Measurements from ENCODE around the gene DSCAM. TPM values are rescaled to one million over a fixed set of nuclear protein-coding genes. Genes with fewer than 3 reads are reported as not detected.

Gene DSCAM
- total and polyA plus RNA-seq, 2 experiments from 2014 or later = 0.07 TPM; not detected in 1

DNA sequence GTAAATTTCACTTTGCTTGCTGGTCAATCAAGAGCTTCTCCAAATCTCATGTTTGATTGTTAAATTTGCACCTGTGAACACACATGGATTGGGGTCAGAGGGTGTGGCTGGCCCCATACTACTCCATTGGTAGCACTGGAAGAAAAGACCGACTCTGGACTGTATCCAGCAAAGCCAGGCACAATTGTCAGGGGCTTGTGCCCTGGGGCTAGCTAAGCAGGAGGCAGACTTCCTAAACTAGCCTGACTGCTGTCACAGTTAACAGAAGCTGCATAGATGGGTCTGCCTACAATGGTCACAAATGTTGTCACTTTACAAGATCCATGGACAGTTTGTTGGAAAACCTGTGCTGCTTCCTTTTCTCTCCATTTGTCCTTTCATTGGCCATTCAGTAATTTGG lies 421.0 kb downstream of the DSCAM start (continued):
- TF ChIP-seq EZH2phosphoT487 (IDR thresholded peaks at IDR 0.05; ENCODE audit: unreplicated experiment) (no peak), STAT1 (IDR thresholded peaks at IDR 0.05; ENCODE audit: unreplicated experiment) (no peak), ZNF114 (CRISPR knock-in tag; IDR thresholded peaks at IDR 0.05) (no peak), ZNF331 (CRISPR knock-in tag; IDR thresholded peaks at IDR 0.05; ENCODE audit: low read depth) (no peak)
- TF ChIP-seq, protein P1, sequence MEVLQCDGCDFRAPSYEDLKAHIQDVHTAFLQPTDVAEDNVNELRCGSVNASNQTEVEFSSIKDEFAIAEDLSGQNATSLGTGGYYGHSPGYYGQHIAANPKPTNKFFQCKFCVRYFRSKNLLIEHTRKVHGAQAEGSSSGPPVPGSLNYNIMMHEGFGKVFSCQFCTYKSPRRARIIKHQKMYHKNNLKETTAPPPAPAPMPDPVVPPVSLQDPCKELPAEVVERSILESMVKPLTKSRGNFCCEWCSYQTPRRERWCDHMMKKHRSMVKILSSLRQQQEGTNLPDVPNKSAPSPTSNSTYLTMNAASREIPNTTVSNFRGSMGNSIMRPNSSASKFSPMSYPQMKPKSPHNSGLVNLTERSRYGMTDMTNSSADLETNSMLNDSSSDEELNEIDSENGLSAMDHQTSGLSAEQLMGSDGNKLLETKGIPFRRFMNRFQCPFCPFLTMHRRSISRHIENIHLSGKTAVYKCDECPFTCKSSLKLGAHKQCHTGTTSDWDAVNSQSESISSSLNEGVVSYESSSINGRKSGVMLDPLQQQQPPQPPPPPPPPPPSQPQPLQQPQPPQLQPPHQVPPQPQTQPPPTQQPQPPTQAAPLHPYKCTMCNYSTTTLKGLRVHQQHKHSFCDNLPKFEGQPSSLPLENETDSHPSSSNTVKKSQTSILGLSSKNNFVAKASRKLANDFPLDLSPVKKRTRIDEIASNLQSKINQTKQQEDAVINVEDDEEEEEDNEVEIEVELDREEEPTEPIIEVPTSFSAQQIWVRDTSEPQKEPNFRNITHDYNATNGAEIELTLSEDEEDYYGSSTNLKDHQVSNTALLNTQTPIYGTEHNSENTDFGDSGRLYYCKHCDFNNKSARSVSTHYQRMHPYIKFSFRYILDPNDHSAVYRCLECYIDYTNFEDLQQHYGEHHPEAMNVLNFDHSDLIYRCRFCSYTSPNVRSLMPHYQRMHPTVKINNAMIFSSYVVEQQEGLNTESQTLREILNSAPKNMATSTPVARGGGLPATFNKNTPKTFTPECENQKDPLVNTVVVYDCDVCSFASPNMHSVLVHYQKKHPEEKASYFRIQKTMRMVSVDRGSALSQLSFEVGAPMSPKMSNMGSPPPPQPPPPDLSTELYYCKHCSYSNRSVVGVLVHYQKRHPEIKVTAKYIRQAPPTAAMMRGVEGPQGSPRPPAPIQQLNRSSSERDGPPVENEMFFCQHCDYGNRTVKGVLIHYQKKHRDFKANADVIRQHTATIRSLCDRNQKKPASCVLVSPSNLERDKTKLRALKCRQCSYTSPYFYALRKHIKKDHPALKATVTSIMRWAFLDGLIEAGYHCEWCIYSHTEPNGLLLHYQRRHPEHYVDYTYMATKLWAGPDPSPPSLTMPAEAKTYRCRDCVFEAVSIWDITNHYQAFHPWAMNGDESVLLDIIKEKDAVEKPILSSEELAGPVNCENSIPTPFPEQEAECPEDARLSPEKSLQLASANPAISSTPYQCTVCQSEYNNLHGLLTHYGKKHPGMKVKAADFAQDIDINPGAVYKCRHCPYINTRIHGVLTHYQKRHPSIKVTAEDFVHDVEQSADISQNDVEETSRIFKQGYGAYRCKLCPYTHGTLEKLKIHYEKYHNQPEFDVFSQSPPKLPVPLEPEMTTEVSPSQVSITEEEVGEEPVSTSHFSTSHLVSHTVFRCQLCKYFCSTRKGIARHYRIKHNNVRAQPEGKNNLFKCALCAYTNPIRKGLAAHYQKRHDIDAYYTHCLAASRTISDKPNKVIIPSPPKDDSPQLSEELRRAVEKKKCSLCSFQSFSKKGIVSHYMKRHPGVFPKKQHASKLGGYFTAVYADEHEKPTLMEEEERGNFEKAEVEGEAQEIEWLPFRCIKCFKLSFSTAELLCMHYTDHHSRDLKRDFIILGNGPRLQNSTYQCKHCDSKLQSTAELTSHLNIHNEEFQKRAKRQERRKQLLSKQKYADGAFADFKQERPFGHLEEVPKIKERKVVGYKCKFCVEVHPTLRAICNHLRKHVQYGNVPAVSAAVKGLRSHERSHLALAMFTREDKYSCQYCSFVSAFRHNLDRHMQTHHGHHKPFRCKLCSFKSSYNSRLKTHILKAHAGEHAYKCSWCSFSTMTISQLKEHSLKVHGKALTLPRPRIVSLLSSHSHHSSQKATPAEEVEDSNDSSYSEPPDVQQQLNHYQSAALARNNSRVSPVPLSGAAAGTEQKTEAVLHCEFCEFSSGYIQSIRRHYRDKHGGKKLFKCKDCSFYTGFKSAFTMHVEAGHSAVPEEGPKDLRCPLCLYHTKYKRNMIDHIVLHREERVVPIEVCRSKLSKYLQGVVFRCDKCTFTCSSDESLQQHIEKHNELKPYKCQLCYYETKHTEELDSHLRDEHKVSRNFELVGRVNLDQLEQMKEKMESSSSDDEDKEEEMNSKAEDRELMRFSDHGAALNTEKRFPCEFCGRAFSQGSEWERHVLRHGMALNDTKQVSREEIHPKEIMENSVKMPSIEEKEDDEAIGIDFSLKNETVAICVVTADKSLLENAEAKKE (CRISPR knock-in tag; IDR thresholded peaks at IDR 0.05) = no peak

DNA sequence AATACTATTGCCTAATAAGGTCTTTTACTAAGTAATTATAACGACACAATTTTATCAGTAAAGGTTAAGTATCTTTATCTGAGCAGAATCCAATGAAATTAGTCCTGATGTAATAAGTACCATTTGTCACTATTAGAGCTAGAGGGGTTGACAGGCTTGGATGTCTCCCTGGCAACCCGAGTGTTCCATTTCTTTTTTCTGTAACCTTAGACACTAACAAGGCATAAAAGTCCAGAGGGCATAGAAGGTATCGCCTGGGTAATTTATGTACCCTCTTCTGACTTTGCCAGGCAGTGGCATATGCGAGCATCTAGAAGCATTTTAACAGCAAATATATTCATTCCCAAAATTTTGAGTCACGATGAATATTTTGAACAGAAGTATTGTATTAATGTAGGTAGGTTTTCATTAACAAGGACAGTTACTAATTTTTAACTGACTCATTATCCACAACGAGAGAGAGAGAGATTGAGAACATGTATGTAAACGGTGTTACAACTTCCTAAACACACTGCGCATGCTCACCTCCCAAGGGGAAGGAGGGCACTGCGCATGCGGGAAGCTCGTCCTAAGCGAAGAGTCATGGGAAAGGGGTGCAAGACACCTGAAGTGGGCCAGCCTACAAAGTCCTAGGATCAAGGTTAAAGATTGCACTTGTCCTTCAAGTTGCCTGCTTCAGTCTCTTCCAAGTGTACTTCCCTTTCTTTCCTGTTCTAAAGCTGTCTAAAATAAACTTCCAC lies 423.9 kb downstream of the DSCAM start:
- H3K27ac Mint-ChIP-seq = no peak overlapping the region
- no peaks in the 10 kb centered on the region for H3K9me2 ChIP-seq (ENCODE audit: insufficient read depth)
- no peak overlapping the region for H3K4me3 ChIP-seq
- no peaks in the 10 kb centered on the region for H3K27me3 ChIP-seq (ENCODE audit: insufficient read depth)
- TF ChIP-seq, protein P2, sequence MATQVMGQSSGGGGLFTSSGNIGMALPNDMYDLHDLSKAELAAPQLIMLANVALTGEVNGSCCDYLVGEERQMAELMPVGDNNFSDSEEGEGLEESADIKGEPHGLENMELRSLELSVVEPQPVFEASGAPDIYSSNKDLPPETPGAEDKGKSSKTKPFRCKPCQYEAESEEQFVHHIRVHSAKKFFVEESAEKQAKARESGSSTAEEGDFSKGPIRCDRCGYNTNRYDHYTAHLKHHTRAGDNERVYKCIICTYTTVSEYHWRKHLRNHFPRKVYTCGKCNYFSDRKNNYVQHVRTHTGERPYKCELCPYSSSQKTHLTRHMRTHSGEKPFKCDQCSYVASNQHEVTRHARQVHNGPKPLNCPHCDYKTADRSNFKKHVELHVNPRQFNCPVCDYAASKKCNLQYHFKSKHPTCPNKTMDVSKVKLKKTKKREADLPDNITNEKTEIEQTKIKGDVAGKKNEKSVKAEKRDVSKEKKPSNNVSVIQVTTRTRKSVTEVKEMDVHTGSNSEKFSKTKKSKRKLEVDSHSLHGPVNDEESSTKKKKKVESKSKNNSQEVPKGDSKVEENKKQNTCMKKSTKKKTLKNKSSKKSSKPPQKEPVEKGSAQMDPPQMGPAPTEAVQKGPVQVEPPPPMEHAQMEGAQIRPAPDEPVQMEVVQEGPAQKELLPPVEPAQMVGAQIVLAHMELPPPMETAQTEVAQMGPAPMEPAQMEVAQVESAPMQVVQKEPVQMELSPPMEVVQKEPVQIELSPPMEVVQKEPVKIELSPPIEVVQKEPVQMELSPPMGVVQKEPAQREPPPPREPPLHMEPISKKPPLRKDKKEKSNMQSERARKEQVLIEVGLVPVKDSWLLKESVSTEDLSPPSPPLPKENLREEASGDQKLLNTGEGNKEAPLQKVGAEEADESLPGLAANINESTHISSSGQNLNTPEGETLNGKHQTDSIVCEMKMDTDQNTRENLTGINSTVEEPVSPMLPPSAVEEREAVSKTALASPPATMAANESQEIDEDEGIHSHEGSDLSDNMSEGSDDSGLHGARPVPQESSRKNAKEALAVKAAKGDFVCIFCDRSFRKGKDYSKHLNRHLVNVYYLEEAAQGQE (IDR thresholded peaks at IDR 0.05; ENCODE audit: unreplicated experiment) = no peak
- TF ChIP-seq ZNF331 (CRISPR knock-in tag; IDR thresholded peaks at IDR 0.05; ENCODE audit: low read depth) (no peak), STAT1 (IDR thresholded peaks at IDR 0.05; ENCODE audit: unreplicated experiment) (no peak), EZH2 (IDR thresholded peaks at IDR 0.05; ENCODE audit: low read depth, unreplicated experiment) (no peak), ZNF114 (CRISPR knock-in tag; IDR thresholded peaks at IDR 0.05) (no peak), CREB1 (CRISPR knock-in tag; IDR thresholded peaks at IDR 0.05; ENCODE audit: low read depth) (no peak), EZH2phosphoT487 (IDR thresholded peaks at IDR 0.05; ENCODE audit: unreplicated experiment) (no peak)
- TF ChIP-seq, protein P3, sequence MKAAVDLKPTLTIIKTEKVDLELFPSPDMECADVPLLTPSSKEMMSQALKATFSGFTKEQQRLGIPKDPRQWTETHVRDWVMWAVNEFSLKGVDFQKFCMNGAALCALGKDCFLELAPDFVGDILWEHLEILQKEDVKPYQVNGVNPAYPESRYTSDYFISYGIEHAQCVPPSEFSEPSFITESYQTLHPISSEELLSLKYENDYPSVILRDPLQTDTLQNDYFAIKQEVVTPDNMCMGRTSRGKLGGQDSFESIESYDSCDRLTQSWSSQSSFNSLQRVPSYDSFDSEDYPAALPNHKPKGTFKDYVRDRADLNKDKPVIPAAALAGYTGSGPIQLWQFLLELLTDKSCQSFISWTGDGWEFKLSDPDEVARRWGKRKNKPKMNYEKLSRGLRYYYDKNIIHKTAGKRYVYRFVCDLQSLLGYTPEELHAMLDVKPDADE (IDR thresholded peaks at IDR 0.05) = no peak
- TF ChIP-seq, protein P4, sequence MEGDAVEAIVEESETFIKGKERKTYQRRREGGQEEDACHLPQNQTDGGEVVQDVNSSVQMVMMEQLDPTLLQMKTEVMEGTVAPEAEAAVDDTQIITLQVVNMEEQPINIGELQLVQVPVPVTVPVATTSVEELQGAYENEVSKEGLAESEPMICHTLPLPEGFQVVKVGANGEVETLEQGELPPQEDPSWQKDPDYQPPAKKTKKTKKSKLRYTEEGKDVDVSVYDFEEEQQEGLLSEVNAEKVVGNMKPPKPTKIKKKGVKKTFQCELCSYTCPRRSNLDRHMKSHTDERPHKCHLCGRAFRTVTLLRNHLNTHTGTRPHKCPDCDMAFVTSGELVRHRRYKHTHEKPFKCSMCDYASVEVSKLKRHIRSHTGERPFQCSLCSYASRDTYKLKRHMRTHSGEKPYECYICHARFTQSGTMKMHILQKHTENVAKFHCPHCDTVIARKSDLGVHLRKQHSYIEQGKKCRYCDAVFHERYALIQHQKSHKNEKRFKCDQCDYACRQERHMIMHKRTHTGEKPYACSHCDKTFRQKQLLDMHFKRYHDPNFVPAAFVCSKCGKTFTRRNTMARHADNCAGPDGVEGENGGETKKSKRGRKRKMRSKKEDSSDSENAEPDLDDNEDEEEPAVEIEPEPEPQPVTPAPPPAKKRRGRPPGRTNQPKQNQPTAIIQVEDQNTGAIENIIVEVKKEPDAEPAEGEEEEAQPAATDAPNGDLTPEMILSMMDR (conservative IDR thresholded peaks at IDR 0.05; ENCODE audit: low read depth in 2 of 2) = no peak
- no peak for ATAC-seq
- H3K36me3 ChIP-seq (ENCODE audit: insufficient read depth) = no peaks in the 10 kb centered on the region
- no peak overlapping the region for H3K4me3 Mint-ChIP-seq
- H3K9me3 Mint-ChIP-seq = peaks cover 85% of the 10 kb centered on the region
- H2AFZ ChIP-seq = no peak overlapping the region
- H4K20me1 ChIP-seq (replicated peaks; ENCODE audit: insufficient read depth) = no peaks in the 10 kb centered on the region
- H3K79me2 ChIP-seq (replicated peaks; ENCODE audit: insufficient read depth) = no peaks in the 10 kb centered on the region
- no peaks in the 10 kb centered on the region for H3K4me1 Mint-ChIP-seq
- H3K4me2 ChIP-seq = no peak overlapping the region
- no peaks in the 10 kb centered on the region for H3K27me3 Mint-ChIP-seq (ENCODE audit: insufficient read depth, low read depth, poor library complexity)
- H3F3A ChIP-seq (replicated peaks; ENCODE audit: low read depth) = no peaks in the 10 kb centered on the region
- no peak overlapping the region for H3K27ac ChIP-seq (ENCODE audit: low read depth)
- no peak for DNase-seq (ENCODE audit: low spot score)
- H3K4me1 ChIP-seq (ENCODE audit: insufficient read depth) = no peaks in the 10 kb centered on the region
- H3K36me3 Mint-ChIP-seq (ENCODE audit: low read depth) = peaks cover 11% of the 10 kb centered on the region; the same call in 2 of the 3 replicates

Data from GM23338 (cell line).